HEK293 (cell line): Measurements from ENCODE around the gene TACC2.

ENCODE experiments used
- CTCF ChIA-PET: fragments of 350-600 bp; formaldehyde crosslinking; extraction: SDS; loops from one replicate; lab custom pipeline; 2021; ENCODE audit warnings: antibody characterized with exemption; lab: Yijun Ruan, JAX
- POLR2A ChIA-PET: fragments of 300-600 bp; formaldehyde crosslinking; extraction: SDS; loops from one replicate; lab custom pipeline; 2020; ENCODE audit warnings: antibody characterized with exemption, inconsistent platforms; lab: Yijun Ruan, JAX
- H3K27ac ChIP-seq: fragments of 200-500 bp; sonication (Bioruptor generic); 2 replicates; pipeline ENCODE4 v1.5.1; 2014; ENCODE audit warnings: low read depth, low read length, control low read depth, inconsistent platforms; ENCODE audit errors: extremely low read depth
- H3K36me3 ChIP-seq, 2 experiments: fragments of 200-500 bp in 1 of 2; sonication (Bioruptor generic) in 1 of 2; 1 replicate in 1 of 2; 2 replicates in 1 of 2; pipeline ENCODE4 v1.5.1; 2014 to 2017; ENCODE audit warnings: inconsistent platforms in 2 of 2, low read length in 2 of 2; ENCODE audit not compliant: control insufficient read depth in 2 of 2, insufficient read depth in 1 of 2
- H3K4me1 ChIP-seq: fragments of 200-500 bp; sonication (Bioruptor generic); 2 replicates; pipeline ENCODE4 v1.5.1; 2014; ENCODE audit warnings: mild to moderate bottlenecking, low read length, inconsistent platforms; ENCODE audit not compliant: control insufficient read depth, insufficient read depth
- H3K4me3 ChIP-seq: 2 replicates; pipeline ENCODE4 v1.5.1; 2011; ENCODE audit warnings: low read depth, mild to moderate bottlenecking, control low read depth, low read length, moderate library complexity
- H3K9me3 ChIP-seq: fragments of 200-500 bp; sonication (Bioruptor generic); 2 replicates; pipeline ENCODE4 v1.5.1; 2014; ENCODE audit warnings: low read depth, low read length, inconsistent platforms; ENCODE audit not compliant: control insufficient read depth, insufficient read depth
- BCL11A ChIP-seq: fragments of 450-650 bp; formaldehyde crosslinking; IDR thresholded peaks from 2 replicates; pipeline ENCODE4 v1.5.1; 2016; ENCODE audit warnings: low read depth, missing biosample characterization, missing genetic modification characterization
- KLF17 ChIP-seq: fragments of 450-650 bp; formaldehyde crosslinking; IDR thresholded peaks from 2 replicates; pipeline ENCODE4 v1.5.1; 2016; ENCODE audit warnings: missing biosample characterization, missing genetic modification characterization
- SALL2 ChIP-seq: fragments of 450-650 bp; formaldehyde crosslinking; IDR thresholded peaks from 2 replicates; pipeline ENCODE4 v1.5.0; 2017; ENCODE audit warnings: missing biosample characterization, mild to moderate bottlenecking, missing genetic modification characterization, borderline replicate concordance
- SCRT1 ChIP-seq: fragments of 450-650 bp; formaldehyde crosslinking; IDR thresholded peaks from 2 replicates; pipeline ENCODE4 v1.5.1; 2016; ENCODE audit warnings: missing biosample characterization, missing genetic modification characterization, borderline replicate concordance
- WT1 ChIP-seq: fragments of 450-650 bp; formaldehyde crosslinking; IDR thresholded peaks from 2 replicates; pipeline ENCODE4 v1.5.1; 2016; ENCODE audit warnings: missing biosample characterization, missing genetic modification characterization
- ZBTB6 ChIP-seq: fragments of 450-650 bp; formaldehyde crosslinking; IDR thresholded peaks from 2 replicates; pipeline ENCODE4 v1.5.1; 2017; ENCODE audit warnings: missing biosample characterization, missing genetic modification characterization
- ZIC2 ChIP-seq: fragments of 450-650 bp; formaldehyde crosslinking; IDR thresholded peaks from 2 replicates; pipeline ENCODE4 v1.5.1; 2016; ENCODE audit warnings: missing biosample characterization, missing genetic modification characterization
- ZNF112 ChIP-seq: fragments of 450-650 bp; formaldehyde crosslinking; IDR thresholded peaks from 2 replicates; pipeline ENCODE4 v1.5.0; 2017; ENCODE audit warnings: missing biosample characterization, missing genetic modification characterization
- ZNF292 ChIP-seq: fragments of 450-650 bp; formaldehyde crosslinking; IDR thresholded peaks from 2 replicates; pipeline ENCODE4 v1.5.1; 2016; ENCODE audit warnings: low read depth, missing biosample characterization, missing genetic modification characterization, borderline replicate concordance
- ZNF423 ChIP-seq: fragments of 450-650 bp; formaldehyde crosslinking; IDR thresholded peaks from 2 replicates; pipeline ENCODE4 v1.5.1; 2016; ENCODE audit warnings: missing biosample characterization, missing genetic modification characterization
- ZNF488 ChIP-seq: fragments of 450-650 bp; formaldehyde crosslinking; IDR thresholded peaks from 2 replicates; pipeline ENCODE4 v1.5.1; 2016; ENCODE audit warnings: missing biosample characterization, missing genetic modification characterization
- ZNF514 ChIP-seq: fragments of 450-650 bp; formaldehyde crosslinking; IDR thresholded peaks from 2 replicates; pipeline ENCODE4 v1.5.1; 2016; ENCODE audit warnings: missing biosample characterization, missing genetic modification characterization
- ZNF571 ChIP-seq: fragments of 450-650 bp; formaldehyde crosslinking; IDR thresholded peaks from 2 replicates; pipeline ENCODE4 v1.5.0; 2017; ENCODE audit warnings: missing biosample characterization, missing genetic modification characterization
- ZNF664 ChIP-seq: fragments of 450-650 bp; formaldehyde crosslinking; IDR thresholded peaks from 2 replicates; pipeline ENCODE4 v1.5.1; 2016; ENCODE audit warnings: missing biosample characterization, missing genetic modification characterization
- ZNF701 ChIP-seq: fragments of 450-650 bp; formaldehyde crosslinking; IDR thresholded peaks from 2 replicates; pipeline ENCODE4 v1.5.1; 2016; ENCODE audit warnings: missing biosample characterization, missing genetic modification characterization
- ZNF704 ChIP-seq: fragments of 450-650 bp; formaldehyde crosslinking; IDR thresholded peaks from 2 replicates; pipeline ENCODE4 v1.5.1; 2016; ENCODE audit warnings: missing biosample characterization, missing genetic modification characterization

Gene TACC2

GRCh38 chr10:122288262-122288661 is 299.3 kb downstream of the TACC2 start (continued):
- TF ChIP-seq ZNF488: no peak

- ChIA-PET CTCF (interaction anchor here (0.7 to 1.4 kb wide), 3 partner anchors 9 to 277 kb away, joined by 3 to 5 read pairs (median 3); no protein-coding TSS in a partner anchor), POLR2A (no interaction called here)
- Histone ChIP-seq H3K27ac (no peak overlapping the region), H3K4me1 (no peaks in the 10 kb centered on the region)
- peak; percentile 69 for TF ChIP-seq ZIC2 (tag by site-specific recombination)
- TF ChIP-seq ZNF514: no peak
- TF ChIP-seq ZNF112 (tag by site-specific recombination): no peak
- no peak for TF ChIP-seq ZNF704 (tag by site-specific recombination)
- TF ChIP-seq, all 188 proteins: peak for 1
- H3K9me3 ChIP-seq: no peaks in the 10 kb centered on the region
- H3K4me3 ChIP-seq: no peak overlapping the region
- H3K36me3 ChIP-seq: no peaks in the 10 kb centered on the region
These were observed 300.0 kb downstream of the TACC2 start for GRCh38 chr10:122288917-122289316.

GRCh38 chr10:122290334-122290733 is 301.4 kb downstream of the TACC2 start:
- TF ChIP-seq ZNF423 (no peak), WT1 (tag by site-specific recombination) (no peak), SCRT1 (tag by site-specific recombination) (no peak), SALL2 (tag by site-specific recombination) (no peak), ZNF704 (tag by site-specific recombination) (no peak), BCL11A (tag by site-specific recombination) (no peak), ZNF701 (tag by site-specific recombination) (no peak), ZBTB6 (tag by site-specific recombination) (no peak), ZNF292 (tag by site-specific recombination) (no peak)
- TF ChIP-seq, all 188 proteins: peak for 0

GRCh38 chr10:122290833-122291532 is 302.0 kb downstream of the TACC2 start:
- Histone ChIP-seq H3K36me3 (no peaks in the 10 kb centered on the region), H3K4me1 (no peaks in the 10 kb centered on the region), H3K9me3 (no peaks in the 10 kb centered on the region), H3K27ac (no peak overlapping the region), H3K4me3 (no peak overlapping the region)
- POLR2A ChIA-PET: no interaction called here
- CTCF ChIA-PET: interaction anchor here (1.1 to 2.0 kb wide), 2 partner anchors 144 to 277 kb away, joined by 3 to 8 read pairs; no protein-coding TSS in a partner anchor
- TF ChIP-seq ZNF664 (tag by site-specific recombination) (no peak), ZNF571 (tag by site-specific recombination) (no peak), ZNF488 (no peak), KLF17 (tag by site-specific recombination) (no peak)

More at GRCh38 chr10:122290334-122290733, 301.4 kb downstream of the TACC2 start:
- ChIA-PET CTCF (interaction anchor here (0.6 to 2.0 kb wide), 2 partner anchors 145 to 276 kb away, joined by 3 to 8 read pairs; no protein-coding TSS in a partner anchor), POLR2A (no interaction called here)
- Histone ChIP-seq H3K27ac (no peak overlapping the region), H3K9me3 (no peaks in the 10 kb centered on the region), H3K36me3 (no peaks in the 10 kb centered on the region), H3K4me3 (no peak overlapping the region), H3K4me1 (no peaks in the 10 kb centered on the region)
